Stimulated activated CD8-positive, alpha-beta memory T cell treated with anti-CD3 and anti-CD28 coated beads, Interleukin-15, amount 100 ng/mL, for 4 hours (primary cell): ENCODE measurements around the gene FADS1.

Experiments
- DNase-seq, 2 donors: peaks; one replicate each; pipeline ENCODE4 v3.0.0-alpha.2; 2020; ENCODE audit warnings: low read depth in 2 of 2

Gene FADS1

GRCh38 chr11:61846362-61847020, 29.7 kb upstream of the FADS1 start:
- DNase-seq, result no peak

- DNase-seq, result no peak
These were observed 28.2 kb upstream of the FADS1 start for GRCh38 chr11:61844909-61845565.

- DNase-seq, result no peak
These were observed 25.7 kb upstream of the FADS1 start for GRCh38 chr11:61842528-61842820.

GRCh38 chr11:61841636-61842527, 25.1 kb upstream of the FADS1 start:
- no peak for DNase-seq

GRCh38 chr11:61840371-61840770, 23.6 kb upstream of the FADS1 start:
- no peak for DNase-seq

- DNase-seq, result no peak
These were observed 22.9 kb upstream of the FADS1 start for GRCh38 chr11:61839742-61840141.

GRCh38 chr11:61838921-61839320, 22.1 kb upstream of the FADS1 start:
- no peak for DNase-seq

- DNase-seq, result no peak
These were observed 21.7 kb upstream of the FADS1 start for GRCh38 chr11:61838501-61838900.

- no peak for DNase-seq
These were observed 20.7 kb upstream of the FADS1 start for GRCh38 chr11:61837411-61838005.

- DNase-seq, result no peak
These were observed 19.4 kb upstream of the FADS1 start for GRCh38 chr11:61836193-61836592.

GRCh38 chr11:61834278-61835048, 17.7 kb upstream of the FADS1 start:
- DNase-seq, result no peak

GRCh38 chr11:61833926-61834277, 17.1 kb upstream of the FADS1 start:
- no peak for DNase-seq

GRCh38 chr11:61833471-61833870, 16.7 kb upstream of the FADS1 start:
- no peak for DNase-seq

GRCh38 chr11:61832754-61833153, 16.0 kb upstream of the FADS1 start:
- no peak for DNase-seq

GRCh38 chr11:61832207-61832606, 15.4 kb upstream of the FADS1 start:
- no peak for DNase-seq

GRCh38 chr11:61830237-61831105, 13.7 kb upstream of the FADS1 start:
- no peak for DNase-seq

- DNase-seq, result no peak
These were observed 13.0 kb upstream of the FADS1 start for GRCh38 chr11:61829806-61830205.

GRCh38 chr11:61828629-61829407, 12.0 kb upstream of the FADS1 start:
- DNase-seq, result no peak

- DNase-seq, result no peak
These were observed 11.5 kb upstream of the FADS1 start for GRCh38 chr11:61828379-61828628.
